HG03469 (cell line): ENCODE data around the gene ATP7B.
"Not testable (repeated sequence)": the region's sequence is repeated elsewhere in the genome, so short reads cannot be mapped to it uniquely, and the experiment has no call there.

Experiments used
- ATAC-seq: cut with Tn5 transposase; IDR thresholded peaks from one replicate; pipeline ENCODE4 v1.9.1; 2021; ENCODE audit warnings: mild to moderate bottlenecking, moderate library complexity, moderate number of reproducible peaks; ENCODE audit not compliant: unreplicated experiment

ATP7B gene

DNA sequence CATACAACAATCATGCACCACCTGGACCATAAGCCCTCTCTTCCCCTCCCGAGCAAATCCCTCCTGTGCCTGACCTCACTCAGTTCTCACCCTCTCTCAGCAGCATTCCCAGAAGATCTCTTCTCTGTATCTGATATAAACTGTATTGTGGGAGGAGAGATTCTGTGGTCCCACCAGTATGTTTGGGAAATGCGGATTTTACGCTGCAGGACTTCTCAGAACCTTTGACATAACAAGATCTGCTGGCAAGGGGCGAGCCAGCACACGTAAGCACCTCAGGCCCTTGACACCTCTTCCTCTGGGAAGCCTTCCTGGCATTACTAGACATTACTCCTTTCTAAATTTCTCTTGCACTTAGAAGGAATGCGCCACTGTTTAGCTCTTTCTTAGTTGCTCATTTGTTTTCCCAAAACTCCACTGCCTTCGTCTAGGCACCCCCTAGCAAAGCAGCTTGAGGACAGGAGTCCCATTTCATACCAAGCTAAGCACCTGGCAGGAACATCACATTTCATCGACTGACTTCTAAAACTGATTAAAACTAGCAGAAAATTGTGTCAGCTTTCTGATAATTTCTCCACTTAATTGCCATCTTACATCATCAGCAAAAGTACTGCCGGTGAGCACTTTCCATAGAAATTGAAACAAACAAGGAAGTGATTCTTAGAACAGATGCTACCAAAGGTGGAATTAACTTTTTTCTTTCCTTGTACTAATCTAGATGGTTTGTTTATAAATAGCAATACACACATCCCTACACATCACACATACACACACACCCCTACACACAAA lies 86.3 kb downstream of the ATP7B start:
- ATAC-seq = no peak

GRCh38 chr13:51923983-51924539 lies 87.2 kb downstream of the ATP7B start:
- ATAC-seq = no peak

GRCh38 chr13:51922771-51923480 lies 88.3 kb downstream of the ATP7B start:
- ATAC-seq = no peak

DNA sequence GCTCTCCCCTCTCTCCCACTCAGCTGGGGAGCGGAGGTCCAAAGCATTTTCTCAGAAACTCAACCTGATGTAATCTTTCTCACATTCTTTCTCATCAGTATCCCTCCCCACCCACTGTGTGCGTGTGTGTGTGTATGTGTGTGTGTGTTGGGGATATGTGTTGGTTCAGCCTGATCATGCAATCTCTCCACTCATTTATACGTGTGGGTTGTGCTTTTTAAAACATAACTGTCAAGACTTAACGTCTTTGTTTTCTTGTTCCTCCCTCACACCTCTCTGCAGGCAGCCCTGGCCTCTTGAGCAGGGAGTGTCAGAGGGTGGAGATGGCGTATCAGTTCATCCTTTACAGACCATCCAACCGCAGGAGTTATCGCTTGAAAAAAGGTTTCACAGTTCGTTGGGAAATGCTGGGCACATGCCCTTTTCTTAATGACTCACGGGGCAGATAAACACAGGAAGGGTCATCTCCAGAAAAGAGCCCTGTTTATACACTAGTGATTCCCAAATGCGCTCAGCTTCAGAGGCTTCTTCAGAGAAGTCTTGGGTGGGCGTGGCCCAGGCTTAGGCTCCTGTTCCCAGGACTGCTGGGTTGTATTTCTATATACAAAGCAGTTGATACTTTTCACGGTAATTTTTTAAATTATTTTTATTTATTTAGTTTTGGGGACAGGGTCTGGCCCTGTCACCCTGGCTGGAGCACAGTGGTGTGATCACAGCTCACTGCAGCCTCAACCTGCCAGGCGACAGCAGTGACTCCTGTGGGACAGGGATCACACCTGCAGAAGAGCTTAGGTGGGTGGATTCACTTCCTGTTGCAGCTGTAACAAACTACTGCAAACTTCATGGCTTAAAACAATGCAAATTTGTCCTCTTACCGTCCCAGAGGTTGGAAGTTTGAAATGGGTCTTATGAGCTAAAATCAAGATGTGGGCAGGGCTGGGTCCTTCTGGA lies 89.2 kb downstream of the ATP7B start:
- no peak for ATAC-seq

- no peak for ATAC-seq
Measured at GRCh38 chr13:51920786-51921185, 90.5 kb downstream of the ATP7B start.

DNA sequence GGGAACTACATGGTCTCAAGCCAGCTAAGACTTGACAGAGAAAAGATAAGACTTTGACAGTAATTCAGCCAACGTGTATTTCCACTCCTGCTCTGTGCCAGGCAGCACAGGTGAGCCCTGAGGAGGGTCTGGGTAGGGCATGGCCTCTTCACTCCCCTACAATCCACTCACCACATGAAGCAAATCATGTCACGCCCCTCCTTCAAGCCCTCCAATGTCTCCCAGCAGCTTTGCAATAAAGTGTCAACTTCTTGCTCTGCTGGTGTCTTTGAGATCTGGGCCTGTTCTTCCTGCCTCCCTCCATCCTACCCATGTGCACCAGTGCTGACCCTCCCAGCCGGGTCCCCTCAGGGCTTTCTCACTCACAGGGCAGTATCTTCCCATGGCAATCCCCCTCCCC lies 91.0 kb downstream of the ATP7B start:
- ATAC-seq = no peak

GRCh38 chr13:51919531-51919930 lies 91.7 kb downstream of the ATP7B start:
- no peak for ATAC-seq

GRCh38 chr13:51916962-51917361 lies 94.3 kb downstream of the ATP7B start:
- no peak for ATAC-seq

DNA sequence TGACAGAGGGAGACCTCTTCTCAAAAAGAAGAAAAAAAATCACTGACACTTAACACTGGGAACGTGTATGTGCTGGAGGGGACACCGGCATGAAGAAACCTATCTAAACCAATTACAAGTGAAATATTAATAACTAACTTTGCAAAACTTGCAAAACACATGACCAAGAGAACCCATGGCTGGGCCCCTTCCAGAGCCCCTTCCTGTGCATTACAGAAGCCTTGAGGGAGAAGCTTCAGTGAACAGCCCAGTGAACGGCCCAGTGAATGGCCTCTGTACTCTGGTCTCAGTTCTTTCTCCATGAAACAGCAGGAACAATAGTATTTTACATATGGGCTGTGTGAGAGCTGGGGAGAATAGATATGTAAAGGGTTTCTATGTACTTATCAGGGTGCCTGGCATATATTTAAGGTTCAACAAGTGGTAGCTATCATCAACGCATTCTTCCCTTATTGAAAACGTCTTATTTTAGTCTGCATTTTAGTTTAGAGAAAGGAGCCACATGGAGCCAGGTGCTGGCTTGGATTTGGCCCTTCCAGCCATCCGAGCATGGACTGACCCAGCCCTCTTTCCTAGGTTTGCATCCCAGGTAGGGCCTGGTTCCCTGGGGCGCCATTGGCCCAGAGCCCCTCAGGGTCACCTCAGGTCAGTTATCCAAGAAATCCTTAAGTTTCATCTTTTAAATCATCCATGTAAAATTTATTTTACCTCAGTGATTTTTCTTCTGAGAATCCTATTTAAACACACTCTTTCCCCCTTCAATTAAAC lies 95.0 kb downstream of the ATP7B start:
- no peak for ATAC-seq

- ATAC-seq = no peak
Measured at GRCh38 chr13:51914137-51914493, 97.1 kb downstream of the ATP7B start.

DNA sequence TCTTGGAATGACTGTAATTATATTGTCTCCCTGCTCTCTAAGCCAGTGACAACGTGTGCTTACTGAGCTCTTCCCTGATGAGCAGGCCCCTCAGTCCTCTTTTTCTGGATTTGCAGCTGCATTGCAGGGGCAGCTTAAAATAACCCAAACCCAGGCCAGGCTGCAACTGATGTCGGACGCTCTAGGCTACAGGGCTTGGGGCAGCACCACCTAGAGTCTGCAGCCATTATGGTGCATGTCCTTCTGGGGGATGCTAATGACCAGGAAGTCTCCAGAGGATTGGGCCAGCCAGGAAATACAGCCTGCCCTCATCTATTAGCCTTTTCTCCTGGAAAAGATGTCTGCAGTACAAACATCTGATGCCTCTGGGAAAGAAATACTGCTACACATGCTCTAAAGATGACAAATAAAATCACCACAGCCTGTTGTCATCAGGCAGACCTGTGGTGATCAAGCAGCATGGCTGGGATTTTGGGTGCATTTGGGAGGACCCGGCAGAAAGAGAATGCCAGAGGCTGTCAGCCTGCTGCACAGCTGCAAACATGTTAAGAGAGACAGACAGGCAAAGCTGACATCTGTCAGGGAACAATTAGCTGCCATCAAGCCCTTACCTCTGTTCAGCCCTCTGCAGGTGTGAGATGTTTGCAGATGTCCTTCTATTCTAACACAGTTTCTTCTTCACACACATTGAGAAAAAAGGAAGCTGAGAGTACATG lies 97.7 kb downstream of the ATP7B start:
- no peak for ATAC-seq

- no peak for ATAC-seq
Measured at GRCh38 chr13:51912511-51913225, 98.6 kb downstream of the ATP7B start.

GRCh38 chr13:51912091-51912490 lies 99.2 kb downstream of the ATP7B start:
- ATAC-seq = no peak

DNA sequence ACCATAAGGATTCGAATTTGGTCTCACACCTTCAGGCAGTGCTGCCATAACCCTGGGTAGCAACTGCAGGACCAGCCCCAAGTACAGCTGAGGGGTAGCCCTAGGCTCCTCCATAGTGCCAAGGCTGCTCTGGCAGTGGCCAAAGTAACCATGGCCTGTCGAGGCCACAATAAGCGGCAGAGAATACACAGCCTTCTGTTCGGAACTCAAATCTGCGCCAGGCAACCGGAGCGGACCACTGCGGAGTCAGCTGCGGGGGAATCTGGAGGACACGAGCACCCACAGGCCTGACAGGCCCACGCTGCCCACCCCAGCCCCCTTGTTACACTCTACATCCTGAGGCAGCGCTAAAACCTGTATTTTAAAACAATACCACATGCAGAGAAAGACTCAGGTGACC lies 100.7 kb downstream of the ATP7B start:
- ATAC-seq = no peak

GRCh38 chr13:51909265-51909664 lies 102.0 kb downstream of the ATP7B start:
- ATAC-seq = not testable (repeated sequence)

DNA sequence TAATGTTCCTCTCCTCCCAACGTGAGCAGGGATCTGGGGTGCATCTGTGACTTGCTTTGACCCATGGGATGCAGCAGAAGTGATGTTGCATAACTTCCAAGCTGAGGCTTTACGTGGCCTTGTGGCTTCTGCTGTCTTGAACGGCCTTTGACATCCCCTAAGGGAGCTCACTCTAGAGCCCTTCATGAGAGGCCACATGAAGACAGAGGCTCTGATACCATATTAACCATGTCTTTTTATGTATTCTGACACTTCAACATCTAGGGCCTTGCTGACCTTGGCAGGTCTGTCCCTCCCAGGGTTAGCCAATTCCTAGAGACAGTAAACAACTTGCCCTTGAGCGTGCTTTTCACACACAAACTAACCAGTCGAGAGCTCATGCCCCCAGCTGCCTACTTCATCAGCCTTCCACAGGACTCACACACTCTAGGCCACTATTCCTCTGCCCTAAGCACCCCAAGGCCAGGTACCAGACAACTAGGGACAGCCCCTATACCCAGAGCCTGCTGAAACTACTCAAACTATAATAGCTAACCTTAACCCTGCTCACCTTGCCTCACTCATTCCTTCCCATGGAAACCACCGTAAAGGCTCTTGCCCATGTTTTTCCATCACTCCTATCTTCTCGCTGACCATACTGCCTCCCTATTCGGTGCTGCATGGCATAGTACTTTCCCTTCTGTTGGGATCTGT lies 104.1 kb downstream of the ATP7B start:
- ATAC-seq = no peak

GRCh38 chr13:51906581-51906980 lies 104.7 kb downstream of the ATP7B start:
- ATAC-seq = no peak

GRCh38 chr13:51905787-51906186 lies 105.5 kb downstream of the ATP7B start:
- ATAC-seq = no peak
